Suppressor macrophage treated with lipopolysaccharide for 1 hour (primary cell): Measurements from ENCODE around the gene SMARCA4.
"Not testable (repeated sequence)": the region's sequence is repeated elsewhere in the genome, so short reads cannot be mapped to it uniquely, and the experiment has no call there.

ENCODE experiments used
- DNase-seq, 3 donors: peaks; one replicate each; pipeline ENCODE4 v3.0.0-alpha.2; 2020 to 2022

The SMARCA4 gene

GRCh38 chr19:10981252-10981895 is 20.5 kb downstream of the SMARCA4 start:
- DNase-seq = no peak

DNA sequence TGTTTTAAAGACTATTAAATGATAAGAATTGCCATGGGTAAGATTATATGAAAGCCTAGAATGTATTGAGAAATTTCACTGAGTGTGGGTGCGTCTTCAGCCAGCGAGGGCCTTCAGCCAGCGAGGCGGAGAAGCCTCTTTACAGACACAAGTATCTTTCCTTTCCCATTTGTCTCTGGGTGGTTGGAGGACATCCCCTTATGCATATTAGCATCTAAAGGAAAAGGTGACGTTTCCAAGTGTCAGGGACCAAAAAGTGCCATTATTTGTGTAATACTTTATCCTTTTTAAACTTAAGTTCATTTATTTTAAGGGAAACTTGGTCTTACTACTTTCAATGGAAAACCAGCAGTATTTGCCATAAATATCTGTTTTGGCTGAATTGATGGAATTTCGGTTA is 22.2 kb downstream of the SMARCA4 start:
- no peak for DNase-seq

- no peak for DNase-seq
Observed at GRCh38 chr19:10984166-10984735, 23.4 kb downstream of the SMARCA4 start.

GRCh38 chr19:10985502-10985901 is 24.7 kb downstream of the SMARCA4 start:
- no peak for DNase-seq

GRCh38 chr19:10986301-10987127 is 25.7 kb downstream of the SMARCA4 start:
- no peak for DNase-seq

DNA sequence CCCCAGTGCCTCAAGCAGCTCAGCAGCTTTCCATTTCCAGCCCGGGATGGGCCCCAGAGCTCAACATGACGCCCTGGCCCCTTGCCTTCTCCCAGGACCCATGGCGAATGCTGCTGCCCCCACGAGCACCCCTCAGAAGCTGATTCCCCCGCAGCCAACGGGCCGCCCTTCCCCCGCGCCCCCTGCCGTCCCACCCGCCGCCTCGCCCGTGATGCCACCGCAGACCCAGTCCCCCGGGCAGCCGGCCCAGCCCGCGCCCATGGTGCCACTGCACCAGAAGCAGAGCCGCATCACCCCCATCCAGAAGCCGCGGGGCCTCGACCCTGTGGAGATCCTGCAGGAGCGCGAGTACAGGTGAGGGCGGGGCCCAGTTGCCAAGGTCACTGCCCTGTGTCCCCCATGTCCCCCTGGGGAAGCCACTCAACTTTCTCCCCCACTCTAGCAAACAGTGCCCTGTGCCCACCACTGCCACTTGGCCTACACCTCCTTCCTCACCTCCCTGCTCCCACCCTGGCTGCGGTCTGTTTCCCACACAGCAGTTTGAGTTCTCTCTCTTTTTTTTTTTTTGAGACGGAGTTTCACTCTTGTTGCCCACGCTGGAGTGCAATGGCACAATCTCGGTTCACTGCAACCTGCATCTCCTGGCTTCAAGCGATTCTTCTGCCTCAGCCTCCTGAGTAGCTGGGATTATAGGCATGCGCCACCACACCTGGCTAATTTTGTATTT is 26.9 kb downstream of the SMARCA4 start:
- DNase-seq = no peak

DNA sequence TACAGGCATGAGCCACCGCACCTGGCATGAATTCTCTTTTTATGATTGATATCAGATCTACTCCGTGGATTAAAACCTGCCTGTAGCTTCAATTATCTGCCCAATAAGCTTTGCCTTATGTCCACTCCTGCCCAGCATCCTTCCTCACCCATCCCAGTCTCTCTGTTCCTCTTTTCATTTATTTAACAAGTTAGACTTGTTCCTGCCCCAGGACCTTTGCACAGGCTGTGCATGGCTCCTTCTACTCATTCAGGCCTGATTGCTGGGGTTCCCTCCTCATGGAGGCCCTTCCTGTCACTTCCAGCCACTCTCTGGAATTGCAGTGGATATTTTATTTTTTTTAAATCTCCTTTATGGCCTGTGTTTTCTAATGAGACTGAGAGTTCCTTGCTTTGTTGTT is 27.6 kb downstream of the SMARCA4 start:
- DNase-seq = no peak

DNA sequence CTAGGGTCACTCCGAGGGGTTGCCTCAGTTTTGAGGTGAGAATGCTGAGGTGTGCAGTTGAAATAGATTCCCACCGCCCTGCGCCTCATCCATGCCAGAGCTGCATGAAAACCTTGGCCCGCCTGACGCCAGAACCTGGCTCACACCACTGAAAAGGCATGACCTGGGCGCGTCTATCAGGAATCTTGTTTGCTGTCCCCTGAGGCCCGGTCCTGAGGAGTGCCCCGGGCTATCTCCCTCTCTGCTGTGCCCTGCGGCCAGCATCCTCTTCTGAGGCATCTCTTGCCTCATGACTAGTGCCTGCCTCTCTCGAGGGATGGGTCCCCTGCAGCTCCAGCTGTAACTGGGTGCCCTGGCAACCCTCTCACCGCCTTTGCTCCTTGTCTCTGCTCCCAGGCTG is 28.1 kb downstream of the SMARCA4 start:
- DNase-seq = no peak

DNA sequence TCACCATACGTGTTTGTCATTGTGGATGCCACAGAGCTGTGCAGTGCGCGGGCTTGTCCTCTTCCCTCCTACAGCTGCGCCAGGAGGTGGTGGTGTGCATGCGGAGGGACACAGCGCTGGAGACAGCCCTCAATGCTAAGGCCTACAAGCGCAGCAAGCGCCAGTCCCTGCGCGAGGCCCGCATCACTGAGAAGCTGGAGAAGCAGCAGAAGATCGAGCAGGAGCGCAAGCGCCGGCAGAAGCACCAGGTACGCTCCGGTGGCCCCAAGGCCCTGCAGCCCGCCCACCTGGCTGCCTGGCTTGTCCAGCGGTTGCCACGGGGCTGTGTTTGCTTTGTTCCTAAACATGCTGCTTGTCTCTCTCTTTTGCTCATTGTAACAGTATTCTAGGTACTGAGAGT is 30.2 kb downstream of the SMARCA4 start:
- no peak for DNase-seq

DNA sequence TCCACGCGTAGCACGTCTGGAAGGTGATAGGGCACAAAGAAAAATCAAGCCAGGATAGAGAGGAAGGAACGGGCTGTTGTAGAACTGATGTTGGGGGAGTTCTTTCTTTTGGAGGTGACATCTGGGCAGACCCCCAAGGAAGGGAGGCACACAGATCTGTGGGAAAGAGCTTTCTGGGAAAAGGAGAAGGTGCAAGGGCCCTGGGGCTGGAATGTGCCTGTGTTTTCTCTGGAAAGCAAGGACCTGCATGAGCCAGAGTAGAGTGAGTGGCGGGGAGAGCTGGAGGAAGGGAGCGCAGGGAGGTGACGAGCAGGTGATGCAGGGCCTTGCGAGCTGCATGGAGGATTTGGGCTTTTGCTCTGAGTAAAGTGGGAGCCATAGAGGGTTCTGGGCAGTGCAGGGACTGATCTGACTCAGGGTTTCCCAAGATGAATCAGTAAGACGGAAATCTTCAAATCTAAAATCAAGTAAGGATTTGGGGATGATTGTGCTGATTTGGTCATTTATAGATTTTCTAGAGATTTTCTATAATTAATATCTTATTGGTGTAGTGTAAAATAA is 30.8 kb downstream of the SMARCA4 start:
- DNase-seq = no peak

DNA sequence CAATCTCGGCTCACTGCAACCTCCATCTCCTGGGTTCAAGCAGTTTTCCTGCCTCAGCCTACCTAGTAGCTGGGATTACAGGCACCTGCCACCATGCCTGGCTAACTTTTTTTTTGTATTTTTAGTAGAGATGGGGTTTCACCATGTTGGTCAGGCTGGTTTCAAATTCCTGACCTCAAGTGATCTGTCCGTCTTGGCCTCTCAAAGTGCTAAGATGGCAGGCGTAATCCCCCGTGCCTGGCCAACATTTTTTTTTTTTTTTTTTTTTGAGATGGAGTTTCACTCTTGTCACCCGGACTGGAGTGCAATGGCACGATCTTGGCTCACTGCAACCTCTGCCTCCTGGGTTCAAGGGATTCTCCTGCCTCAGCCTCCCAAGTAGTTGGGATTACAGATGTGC is 31.3 kb downstream of the SMARCA4 start:
- DNase-seq = not testable (repeated sequence)

GRCh38 chr19:10995926-10996600 is 35.2 kb downstream of the SMARCA4 start:
- no peak for DNase-seq

GRCh38 chr19:10998045-10998533 is 37.3 kb downstream of the SMARCA4 start:
- DNase-seq = no peak

GRCh38 chr19:10998666-10999065 is 37.8 kb downstream of the SMARCA4 start:
- DNase-seq = peak; percentile 18 to 30 (median 26)

DNA sequence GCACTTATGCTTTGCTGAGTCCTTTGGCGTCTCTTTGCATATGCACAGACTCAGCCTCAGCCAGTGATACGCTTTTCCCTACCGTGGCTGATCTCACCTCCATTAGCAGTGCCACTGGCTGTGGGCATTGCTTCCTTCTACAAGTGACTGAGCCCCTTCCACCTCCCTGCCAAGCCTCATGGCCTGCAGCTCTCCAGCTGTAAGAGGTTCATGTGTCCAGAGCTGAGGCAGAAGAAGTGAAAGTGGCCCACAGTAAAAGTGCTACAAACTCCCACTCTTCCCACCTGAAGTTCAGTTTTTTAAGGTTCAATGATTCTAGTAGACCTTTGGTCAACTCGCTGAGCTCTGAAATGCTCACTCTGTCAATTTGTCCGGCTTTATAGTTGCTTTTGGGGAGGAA is 44.7 kb downstream of the SMARCA4 start:
- DNase-seq = no peak

- no peak for DNase-seq
Observed at GRCh38 chr19:11007385-11007784, 46.6 kb downstream of the SMARCA4 start.

DNA sequence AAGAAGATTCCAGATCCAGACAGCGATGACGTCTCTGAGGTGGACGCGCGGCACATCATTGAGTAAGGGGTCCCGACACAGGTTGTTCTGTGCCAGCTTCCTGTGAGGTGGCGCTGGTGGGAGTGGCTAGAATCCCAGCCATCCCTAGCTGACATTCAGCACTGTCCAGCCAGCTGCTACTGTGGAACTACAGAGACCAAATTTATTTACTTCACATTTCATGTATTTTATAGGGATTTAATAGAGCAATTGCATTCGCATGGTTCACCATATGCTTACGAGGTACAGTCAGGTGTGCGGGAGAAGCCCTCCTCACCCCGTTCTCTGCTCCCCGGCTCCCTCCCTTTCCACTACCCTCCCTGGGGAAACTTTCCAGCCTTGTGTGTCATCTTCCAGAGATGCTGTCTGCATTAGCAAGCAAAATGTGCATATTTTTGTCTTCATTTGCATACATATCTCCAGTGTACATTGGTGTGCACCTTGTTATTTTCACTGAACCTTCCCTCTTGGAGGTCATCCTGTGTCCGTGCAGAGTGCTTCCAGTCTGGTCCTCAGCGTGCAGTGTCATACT is 47.2 kb downstream of the SMARCA4 start:
- DNase-seq = no peak

- DNase-seq = no peak
Observed at GRCh38 chr19:11010041-11010440, 49.2 kb downstream of the SMARCA4 start.

- no peak for DNase-seq
Observed at GRCh38 chr19:11012507-11012906, 51.7 kb downstream of the SMARCA4 start.

DNA sequence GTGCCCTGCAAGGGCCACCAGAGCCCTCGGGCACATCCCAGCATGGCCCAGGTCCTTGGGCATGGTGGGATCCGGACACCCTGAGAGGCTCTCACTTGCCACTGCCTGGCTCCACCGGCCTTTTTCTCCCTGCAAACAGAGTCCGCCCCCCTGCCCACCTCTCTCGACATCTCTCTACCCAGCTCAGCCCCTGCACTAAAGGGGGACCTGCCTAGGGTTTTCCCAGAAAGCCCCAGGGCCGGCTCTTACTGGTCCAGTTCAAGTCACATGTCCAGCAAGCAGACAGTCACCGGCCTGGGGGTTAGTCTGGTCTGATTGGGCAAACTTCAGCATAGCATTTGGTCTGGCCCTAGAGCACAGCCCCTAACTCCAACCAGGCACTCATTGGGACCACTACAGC is 52.9 kb downstream of the SMARCA4 start:
- DNase-seq = no peak

- no peak for DNase-seq
Observed at GRCh38 chr19:11014403-11014911, 53.6 kb downstream of the SMARCA4 start.

GRCh38 chr19:11016631-11017030 is 55.8 kb downstream of the SMARCA4 start:
- DNase-seq = no peak
